Mucosa of rectum (tissue), 2 donors: ENCODE measurements around the gene UGT8.

Experiments
- H3K27ac ChIP-seq, 2 donors: one replicate each; pipeline ENCODE4 v1.7.0; 2013; ENCODE audit warnings: inconsistent platforms in 2 of 2, low read depth in 2 of 2, low read length in 2 of 2
- H3K27me3 ChIP-seq, 2 donors: one replicate each; pipeline ENCODE4 v1.7.0; 2013; ENCODE audit warnings: low read length in 2 of 2; ENCODE audit not compliant: control insufficient read depth in 2 of 2, insufficient read depth in 2 of 2
- H3K36me3 ChIP-seq, 2 donors: one replicate each; pipeline ENCODE4 v1.7.0; 2013; ENCODE audit warnings: low read length in 2 of 2; ENCODE audit not compliant: control insufficient read depth in 2 of 2, insufficient read depth in 2 of 2
- H3K4me1 ChIP-seq, 2 donors: one replicate each; pipeline ENCODE4 v1.7.0; 2013; ENCODE audit warnings: low read length in 2 of 2, mild to moderate bottlenecking in 1 of 2; ENCODE audit not compliant: control insufficient read depth in 2 of 2, insufficient read depth in 2 of 2
- H3K4me3 ChIP-seq, 2 donors: one replicate each; pipeline ENCODE4 v1.7.0; 2013; ENCODE audit warnings: low read length in 2 of 2
- H3K9ac ChIP-seq, 2 donors: one replicate each; pipeline ENCODE4 v1.7.0; 2013; ENCODE audit warnings: low read length in 2 of 2, low read depth in 1 of 2, mild to moderate bottlenecking in 1 of 2
- H3K9me3 ChIP-seq, 2 donors: one replicate each; pipeline ENCODE4 v1.7.0; 2013; ENCODE audit warnings: low read length in 2 of 2; ENCODE audit not compliant: control insufficient read depth in 2 of 2
- donor health status: healthy.
- donor health status: Normal muscosa, but diverticular disease.

The UGT8 gene

GRCh38 chr4:114598191-114599121 lies at the start of gene UGT8:
UGT8 (plus strand) TSS chr4:114598807; CDS start chr4:114622881, 24,074 bp downstream.
- Histone ChIP-seq H3K4me3 (peak within 1 kb of the TSS; percentile 86 to 91), H3K9ac (peak within 1 kb of the TSS; percentile 83), H3K9me3 (no peaks in the 10 kb centered on the region), H3K27ac (peak within 1 kb of the TSS; percentile 91 to 93), H3K4me1 (peaks cover 10 to 15% of the 10 kb centered on the region in 2 donors), H3K36me3 (no peaks in the 10 kb centered on the region), H3K27me3 (peaks cover 0 to 5% of the 10 kb centered on the region in 2 donors)

- Histone ChIP-seq H3K27ac (no peak overlapping the region), H3K36me3 (no peaks in the 10 kb centered on the region), H3K27me3 (no peaks in the 10 kb centered on the region), H3K4me1 (peaks cover 0 to 3% of the 10 kb centered on the region in 2 donors), H3K4me3 (no peak overlapping the region), H3K9ac (no peak overlapping the region), H3K9me3 (no peaks in the 10 kb centered on the region)
Measured at GRCh38 chr4:114549638-114550037, 49.0 kb upstream of the UGT8 start.

GRCh38 chr4:114558446-114559020 lies 40.1 kb upstream of the UGT8 start:
- no peak overlapping the region for H3K9ac ChIP-seq
- no peaks in the 10 kb centered on the region for H3K27me3 ChIP-seq
- no peak overlapping the region for H3K4me3 ChIP-seq
- no peaks in the 10 kb centered on the region for H3K36me3 ChIP-seq
- H3K4me1 ChIP-seq, result peaks cover 3 to 18% of the 10 kb centered on the region in 2 donors
- no peak overlapping the region for H3K27ac ChIP-seq
- peaks cover 0 to 4% of the 10 kb centered on the region in 2 donors for H3K9me3 ChIP-seq

- Histone ChIP-seq H3K9ac (no peak overlapping the region), H3K9me3 (peaks cover 0 to 4% of the 10 kb centered on the region in 2 donors), H3K4me3 (no peak overlapping the region), H3K27ac (peak overlapping the region in 1 of 2 donors; percentile 2), H3K27me3 (no peaks in the 10 kb centered on the region), H3K36me3 (no peaks in the 10 kb centered on the region), H3K4me1 (peaks cover 3 to 28% of the 10 kb centered on the region in 2 donors)
Measured at GRCh38 chr4:114561590-114561989, 37.0 kb upstream of the UGT8 start.

DNA sequence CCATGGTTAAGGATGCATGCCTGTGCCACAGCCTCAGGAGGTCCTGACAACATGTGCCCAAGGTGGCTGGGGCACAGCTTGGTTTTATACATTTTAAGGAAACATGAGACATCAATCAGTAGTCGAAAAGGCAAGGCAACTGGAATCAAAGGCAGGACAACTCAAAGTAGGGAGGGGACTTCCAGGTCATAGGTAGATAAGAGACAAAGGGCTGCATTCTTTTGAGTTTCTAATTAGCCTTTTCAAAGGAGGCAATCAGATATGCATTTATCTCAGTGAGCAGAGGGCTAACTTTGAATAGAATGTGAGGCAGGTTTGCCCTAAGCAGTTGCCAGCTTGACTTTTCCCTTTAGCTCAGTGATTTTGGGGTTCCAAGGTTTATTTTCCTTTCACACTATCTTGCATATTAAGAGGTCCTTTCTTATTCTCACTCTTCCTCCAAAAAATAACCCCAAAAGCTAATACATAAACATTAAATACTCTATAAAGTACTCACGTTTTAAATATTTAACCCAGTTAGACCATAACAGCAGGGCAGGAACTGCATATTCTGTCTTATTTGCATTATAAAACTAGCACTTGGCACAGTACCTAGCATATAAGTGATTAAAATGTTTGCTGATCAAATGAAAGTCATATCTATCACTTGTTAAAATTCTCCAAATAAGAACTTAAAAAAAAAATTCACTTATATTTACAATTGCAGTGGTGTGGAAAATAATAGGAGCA lies 36.3 kb upstream of the UGT8 start:
- no peaks in the 10 kb centered on the region for H3K36me3 ChIP-seq
- no peak overlapping the region for H3K27ac ChIP-seq
- no peak overlapping the region for H3K9ac ChIP-seq
- peaks cover 3 to 28% of the 10 kb centered on the region in 2 donors for H3K4me1 ChIP-seq
- peaks cover 0 to 4% of the 10 kb centered on the region in 2 donors for H3K9me3 ChIP-seq
- no peaks in the 10 kb centered on the region for H3K27me3 ChIP-seq
- no peak overlapping the region for H3K4me3 ChIP-seq

GRCh38 chr4:114563536-114564315 lies 34.9 kb upstream of the UGT8 start:
- peak overlapping the region in 1 of 2 donors; percentile 8 for H3K4me3 ChIP-seq

DNA sequence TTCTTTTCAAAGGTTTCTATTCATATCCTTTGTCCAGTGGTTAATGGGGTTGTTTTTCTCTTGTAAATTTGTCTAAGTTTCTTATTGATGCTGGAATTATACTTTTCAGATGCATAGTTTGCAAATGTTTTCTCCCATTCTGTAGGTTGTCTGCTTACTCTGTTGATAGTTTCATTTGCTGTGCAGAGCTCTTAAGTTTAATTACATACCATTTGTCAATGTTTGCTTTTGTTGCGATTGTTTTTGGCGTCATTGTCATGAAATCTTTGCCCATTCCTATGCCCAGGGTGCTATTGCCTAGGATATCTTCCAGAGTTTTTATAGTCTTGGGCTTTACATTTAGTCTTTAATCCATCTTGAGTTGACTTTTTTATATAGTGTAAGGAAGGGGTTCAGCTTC lies 21.2 kb upstream of the UGT8 start:
- H3K9ac ChIP-seq, result no peak overlapping the region
- H3K27me3 ChIP-seq, result no peaks in the 10 kb centered on the region
- H3K27ac ChIP-seq, result no peak overlapping the region
- H3K36me3 ChIP-seq, result no peaks in the 10 kb centered on the region
- peaks cover 0 to 8% of the 10 kb centered on the region in 2 donors for H3K9me3 ChIP-seq
- H3K4me3 ChIP-seq, result no peak overlapping the region
- peaks cover 2 to 5% of the 10 kb centered on the region in 2 donors for H3K4me1 ChIP-seq

More at GRCh38 chr4:114563536-114564315, 34.9 kb upstream of the UGT8 start:
- no peaks in the 10 kb centered on the region for H3K36me3 ChIP-seq
- peaks cover 3 to 28% of the 10 kb centered on the region in 2 donors for H3K4me1 ChIP-seq
- no peaks in the 10 kb centered on the region for H3K9me3 ChIP-seq
- H3K27ac ChIP-seq, result peak overlapping the region in 1 of 2 donors; percentile 4
- no peaks in the 10 kb centered on the region for H3K27me3 ChIP-seq
- no peak overlapping the region for H3K9ac ChIP-seq

GRCh38 chr4:114582621-114583020 lies 16.0 kb upstream of the UGT8 start:
- Histone ChIP-seq H3K9ac (no peak overlapping the region), H3K27me3 (no peaks in the 10 kb centered on the region), H3K9me3 (peaks cover 0 to 8% of the 10 kb centered on the region in 2 donors), H3K4me1 (peaks cover 10 to 13% of the 10 kb centered on the region in 2 donors), H3K36me3 (no peaks in the 10 kb centered on the region), H3K27ac (peak overlapping the region; percentile 50 to 55), H3K4me3 (no peak overlapping the region)

DNA sequence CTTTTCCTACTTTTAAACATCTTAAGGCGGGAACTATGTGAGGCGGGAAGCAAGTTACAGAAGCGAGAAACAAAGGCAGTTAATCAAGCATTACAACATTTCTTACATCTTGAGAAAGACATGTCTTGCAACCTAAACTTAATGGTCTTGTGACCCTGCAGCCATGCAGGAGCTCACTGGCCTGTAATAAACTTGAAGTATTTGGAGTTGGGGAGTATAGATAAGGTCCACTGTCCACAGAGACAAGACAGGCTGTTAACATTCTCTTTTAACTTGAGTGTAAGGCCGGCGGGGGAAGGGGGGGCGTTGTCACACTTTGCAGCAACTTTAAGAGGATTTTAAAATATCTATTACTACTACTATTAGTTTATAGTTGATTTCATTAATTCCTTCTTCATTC lies 10.3 kb upstream of the UGT8 start:
- H3K4me1 ChIP-seq, result peaks cover 4 to 6% of the 10 kb centered on the region in 2 donors
- no peak overlapping the region for H3K27ac ChIP-seq
- no peaks in the 10 kb centered on the region for H3K36me3 ChIP-seq
- H3K27me3 ChIP-seq, result no peaks in the 10 kb centered on the region
- H3K9me3 ChIP-seq, result no peaks in the 10 kb centered on the region
- no peak overlapping the region for H3K9ac ChIP-seq
- no peak overlapping the region for H3K4me3 ChIP-seq
